Endodermal cell (in vitro differentiated cells): ENCODE results near the gene SDK1. TPM values are rescaled to one million over a fixed set of nuclear protein-coding genes. Genes with fewer than 3 reads are reported as not detected.

Experiments
- DNase-seq: peaks from one replicate; pipeline ENCODE4 v3.0.0-alpha.2; 2017
- H3K27ac ChIP-seq: 2 replicates; pipeline ENCODE4 v1.5.1; 2013; ENCODE audit warnings: mild to moderate bottlenecking, low read depth, low read length, moderate library complexity
- H3K27me3 ChIP-seq: 2 replicates; pipeline ENCODE4 v1.6.1; 2013; ENCODE audit warnings: mild to moderate bottlenecking, low read length, moderate library complexity; ENCODE audit not compliant: insufficient read depth, control insufficient read depth, poor library complexity, severe bottlenecking
- H3K36me3 ChIP-seq: 2 replicates; pipeline ENCODE4 v1.7.0; 2013; ENCODE audit warnings: mild to moderate bottlenecking, low read length, moderate library complexity; ENCODE audit not compliant: control insufficient read depth, insufficient read depth
- H3K4me1 ChIP-seq: one replicate; pipeline ENCODE4 v1.7.0; 2013; ENCODE audit warnings: low read length; ENCODE audit not compliant: control insufficient read depth, insufficient read depth
- H3K4me3 ChIP-seq: 2 replicates; pipeline ENCODE4 v1.5.1; 2013; ENCODE audit warnings: mild to moderate bottlenecking, low read length, moderate library complexity
- H3K9ac ChIP-seq: 2 replicates; pipeline ENCODE4 v1.6.1; 2013; ENCODE audit warnings: mild to moderate bottlenecking, low read length, moderate library complexity; ENCODE audit not compliant: poor library complexity, severe bottlenecking; ENCODE audit errors: extremely low read depth
- H3K9me3 ChIP-seq: 2 replicates; pipeline ENCODE4 v1.6.1; 2013; ENCODE audit warnings: mild to moderate bottlenecking, low read length, moderate library complexity; ENCODE audit not compliant: control insufficient read depth
- H3K27ac Mint-ChIP-seq: 2 replicates; pipeline ENCODE4 v1.8.0; 2020; ENCODE audit warnings: mixed read lengths
- H3K27me3 Mint-ChIP-seq: 2 replicates; pipeline ENCODE4 v1.8.0; 2021; ENCODE audit warnings: mild to moderate bottlenecking, mixed read lengths; ENCODE audit not compliant: insufficient read depth
- H3K36me3 Mint-ChIP-seq: 2 replicates; pipeline ENCODE4 v1.8.0; 2020; ENCODE audit warnings: low read depth, mixed read lengths
- H3K4me1 Mint-ChIP-seq: 2 replicates; pipeline ENCODE4 v1.8.0; 2020; ENCODE audit warnings: mixed read lengths
- H3K4me3 Mint-ChIP-seq: 2 replicates; pipeline ENCODE4 v1.8.0; 2020; ENCODE audit warnings: mild to moderate bottlenecking, moderate library complexity, mixed read lengths
- H3K9me3 Mint-ChIP-seq: 2 replicates; pipeline ENCODE4 v1.8.0; 2020; ENCODE audit warnings: mild to moderate bottlenecking, mixed read lengths
- CTCF ChIP-seq: fragments of 200-600 bp; sonication (generic); conservative IDR thresholded peaks from 2 replicates; pipeline ENCODE4 v1.5.0; 2021; ENCODE audit warnings: antibody characterized with exemption, mild to moderate bottlenecking
- WGBS, 2 experiments: methylation state at CpG; one replicate each; pipeline versions ENCODE4 v1.1.5 to v1.1.7; 2013; ENCODE audit warnings: missing lambda C conversion rate in 2 of 2, mixed read lengths in 1 of 2; ENCODE audit not compliant: insufficient coverage in 1 of 2, insufficient read length in 1 of 2; 5-methylcytosine and 5-hydroxymethylcytosine counted together
- total RNA-seq, 2 donors: library from RNA; stranded (reverse); fragmentation: NEBNext Ultra II Directional in 1 of 2; extraction: Animal tissue kit (Norgen Biotek cat#: 25700) in 1 of 2; gene quantifications; 2 replicates in 1 of 2; 3 replicates in 1 of 2; pipeline ENCODE4 v1.2.1, GENCODE V29; 2021

Gene SDK1
- total RNA-seq, 2 donors from 2014 or later, result 22.7 to 23.1 TPM

GRCh38 chr7:4025210-4025609 lies 724.2 kb downstream of the SDK1 start:
- no peak for DNase-seq
- Mint-ChIP-seq H3K36me3 (peaks cover 12% of the 10 kb centered on the region), H3K27me3 (no peaks in the 10 kb centered on the region), H3K4me1 (no peaks in the 10 kb centered on the region), H3K4me3 (no peak overlapping the region), H3K27ac (no peak overlapping the region), H3K9me3 (peaks cover 11% of the 10 kb centered on the region)
- TF ChIP-seq CTCF, result no peak
- Histone ChIP-seq H3K27ac (peak overlapping the region; percentile 14), H3K9ac (no peak overlapping the region), H3K4me3 (no peak overlapping the region), H3K27me3 (no peaks in the 10 kb centered on the region), H3K9me3 (no peaks in the 10 kb centered on the region), H3K36me3 (no peaks in the 10 kb centered on the region), H3K4me1 (no peaks in the 10 kb centered on the region)
- WGBS, 2 experiments, result 94 to 95% methylated on average over 5 to 12 of the region's 12 CpGs

- TF ChIP-seq CTCF, result no peak
- Mint-ChIP-seq H3K27me3 (no peaks in the 10 kb centered on the region), H3K4me3 (no peak overlapping the region), H3K36me3 (peaks cover 5% of the 10 kb centered on the region), H3K27ac (no peak overlapping the region), H3K9me3 (peaks cover 4% of the 10 kb centered on the region), H3K4me1 (no peaks in the 10 kb centered on the region)
- H3K36me3 ChIP-seq, result no peaks in the 10 kb centered on the region
- no peak overlapping the region for H3K9ac ChIP-seq
- H3K27me3 ChIP-seq, result no peaks in the 10 kb centered on the region
- 93% methylated on average over 20 to 26 of the region's 26 CpGs for WGBS, 2 experiments
- no peak overlapping the region for H3K4me3 ChIP-seq
- peak; percentile 38 for DNase-seq
- H3K9me3 ChIP-seq, result no peaks in the 10 kb centered on the region
- no peaks in the 10 kb centered on the region for H3K4me1 ChIP-seq
- no peak overlapping the region for H3K27ac ChIP-seq
These were observed 724.9 kb downstream of the SDK1 start for GRCh38 chr7:4025694-4026615.

- Mint-ChIP-seq H3K27ac (no peak overlapping the region), H3K36me3 (no peaks in the 10 kb centered on the region)
- TF ChIP-seq CTCF, result no peak
These were observed 726.0 kb downstream of the SDK1 start for GRCh38 chr7:4026941-4027486.

More at GRCh38 chr7:4026941-4027486, 726.0 kb downstream of the SDK1 start:
- Histone ChIP-seq H3K9ac (no peak overlapping the region), H3K27me3 (no peaks in the 10 kb centered on the region), H3K27ac (no peak overlapping the region), H3K4me1 (no peaks in the 10 kb centered on the region), H3K9me3 (no peaks in the 10 kb centered on the region), H3K4me3 (no peak overlapping the region), H3K36me3 (no peaks in the 10 kb centered on the region)
- Mint-ChIP-seq H3K9me3 (no peaks in the 10 kb centered on the region), H3K4me1 (no peaks in the 10 kb centered on the region), H3K27me3 (no peaks in the 10 kb centered on the region), H3K4me3 (no peak overlapping the region)
- WGBS, 2 experiments, result 94 to 95% methylated on average over 5 to 10 of the region's 10 CpGs
- DNase-seq, result peak; percentile 26
